GM21619 (cell line): ENCODE data around the gene C20orf144.
A peak's percentile ranks its signal among the peaks of the same experiment; 100 is the strongest.
"Not testable (repeated sequence)": the region's sequence is repeated elsewhere in the genome, so short reads cannot be mapped to it uniquely, and the experiment has no call there.

Experiments
- ATAC-seq: cut with Tn5 transposase; IDR thresholded peaks from one replicate; pipeline ENCODE4 v1.9.1; 2021; ENCODE audit not compliant: unreplicated experiment

C20orf144 gene

GRCh38 chr20:33662172-33662571 lies at the start of gene C20orf144:
Gene C20orf144 (plus strand): TSS chr20:33662327. CDS start chr20:33662346, 19 bp downstream.
- no peak for ATAC-seq

- ATAC-seq: no peak
These were observed 40.3 kb upstream of the C20orf144 start for GRCh38 chr20:33621717-33622400.

GRCh38 chr20:33622705-33623365 lies 39.3 kb upstream of the C20orf144 start:
- no peak for ATAC-seq

GRCh38 chr20:33624399-33624798 lies 37.7 kb upstream of the C20orf144 start:
- no peak for ATAC-seq

- ATAC-seq: no peak
These were observed 35.9 kb upstream of the C20orf144 start for GRCh38 chr20:33626190-33626589.

- ATAC-seq: no peak
These were observed 34.4 kb upstream of the C20orf144 start for GRCh38 chr20:33627577-33628216.

GRCh38 chr20:33629533-33629932 lies 32.6 kb upstream of the C20orf144 start:
- no peak for ATAC-seq

- no peak for ATAC-seq
These were observed 32.1 kb upstream of the C20orf144 start for GRCh38 chr20:33629979-33630378.

GRCh38 chr20:33630507-33630906 lies 31.6 kb upstream of the C20orf144 start:
- ATAC-seq: no peak

- ATAC-seq: not testable (repeated sequence)
These were observed 30.2 kb upstream of the C20orf144 start for GRCh38 chr20:33631910-33632309.

- ATAC-seq: no peak
These were observed 26.8 kb upstream of the C20orf144 start for GRCh38 chr20:33635341-33635740.

GRCh38 chr20:33636776-33637175 lies 25.4 kb upstream of the C20orf144 start:
- no peak for ATAC-seq

GRCh38 chr20:33640287-33640686 lies 21.8 kb upstream of the C20orf144 start:
- no peak for ATAC-seq

GRCh38 chr20:33644313-33645071 lies 17.6 kb upstream of the C20orf144 start:
- no peak for ATAC-seq

GRCh38 chr20:33645072-33645358 lies 17.1 kb upstream of the C20orf144 start:
- ATAC-seq: no peak

GRCh38 chr20:33645396-33645795 lies 16.7 kb upstream of the C20orf144 start:
- no peak for ATAC-seq

GRCh38 chr20:33646191-33646590 lies 15.9 kb upstream of the C20orf144 start:
- no peak for ATAC-seq

GRCh38 chr20:33646959-33647602 lies 15.0 kb upstream of the C20orf144 start:
- ATAC-seq: not testable (repeated sequence)

GRCh38 chr20:33647603-33648395 lies 14.3 kb upstream of the C20orf144 start:
- peak; percentile 52 for ATAC-seq

GRCh38 chr20:33648396-33649004 lies 13.6 kb upstream of the C20orf144 start:
- no peak for ATAC-seq
